ENCODE results near the gene SPI1.

- TF ChIP-seq EZH2 (IDR thresholded peaks at IDR 0.05; ENCODE audit: borderline replicate concordance) = no peak
- TF ChIP-seq CTCF (IDR thresholded peaks at IDR 0.05; ENCODE audit: poor library complexity) = no peak
These were observed 20.2 kb downstream of the SPI1 start for GRCh38 chr11:47357985-47358730.
